GM21619 (cell line): ENCODE data around the gene CD79A.

Source experiments
- ATAC-seq: cut with Tn5 transposase; IDR thresholded peaks from one replicate; pipeline ENCODE4 v1.9.1; 2021; ENCODE audit not compliant: unreplicated experiment

The CD79A gene

GRCh38 chr19:41929536-41930071 is 52.5 kb downstream of the CD79A start:
- ATAC-seq, result no peak

GRCh38 chr19:41930322-41930722 is 53.2 kb downstream of the CD79A start:
- ATAC-seq, result no peak
